Activated gamma-delta T cell treated with anti-CD3 and anti-CD28 coated beads, Interleukin-2, amount 50 U/mL, for 16 hours (primary cell): ENCODE results near the gene CYB561D2.

Source experiments
- DNase-seq: peaks from one replicate; pipeline ENCODE4 v3.0.0-alpha.2; 2020; ENCODE audit warnings: low read depth

The CYB561D2 gene

GRCh38 chr3:50323614-50324199, 27.0 kb upstream of the CYB561D2 start:
- DNase-seq = no peak

GRCh38 chr3:50324351-50325112, 26.1 kb upstream of the CYB561D2 start:
- DNase-seq = peak; percentile 37

DNA sequence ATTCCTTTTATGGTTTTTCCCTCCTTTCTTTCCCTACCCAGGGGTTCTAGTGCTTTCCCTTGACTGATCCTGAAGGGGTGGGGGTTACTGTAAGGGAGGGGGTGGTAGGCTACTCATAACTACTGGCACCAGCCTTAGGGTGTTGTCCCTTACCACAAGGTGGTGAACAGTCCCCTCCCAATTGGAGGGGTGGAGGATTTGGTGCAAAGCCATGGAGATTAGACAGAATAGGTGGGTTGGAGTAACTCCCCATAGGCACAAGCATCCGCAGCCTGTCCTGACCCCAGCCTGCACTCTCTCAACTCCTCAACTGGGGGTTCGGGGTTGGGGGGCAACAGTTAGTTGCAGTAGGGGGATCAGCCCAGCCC, 25.6 kb upstream of the CYB561D2 start:
- no peak for DNase-seq

GRCh38 chr3:50325497-50326181, 25.0 kb upstream of the CYB561D2 start:
- no peak for DNase-seq

- no peak for DNase-seq
Observed at GRCh38 chr3:50326182-50326541, 24.5 kb upstream of the CYB561D2 start.

DNA sequence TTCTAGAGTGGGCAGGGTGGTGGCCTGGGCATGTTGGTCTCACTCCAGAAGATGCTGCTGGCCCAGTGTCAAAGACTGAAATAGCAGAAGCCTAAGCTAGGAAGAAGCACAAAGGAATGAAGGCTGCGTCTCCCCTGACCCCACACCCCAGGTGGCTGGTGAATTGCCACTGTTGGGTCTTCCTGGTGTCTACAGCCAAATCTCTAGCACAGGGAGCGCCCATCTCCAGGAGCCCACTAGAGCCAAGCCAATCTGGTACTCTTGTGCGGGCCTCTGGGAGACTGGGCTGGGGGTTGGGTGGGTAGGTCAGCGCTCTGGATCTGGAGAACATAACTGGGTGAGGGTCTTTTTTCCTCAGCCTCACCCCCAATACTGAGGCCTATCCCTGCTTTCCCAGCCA, 23.5 kb upstream of the CYB561D2 start:
- no peak for DNase-seq

GRCh38 chr3:50327943-50328691, 22.5 kb upstream of the CYB561D2 start, which contains the start of gene TUSC2:
Gene TUSC2, minus strand, starts transcription at chr3:50328223. Its CDS starts 124 bp downstream, at chr3:50328099.
- peak; percentile 90 for DNase-seq

DNA sequence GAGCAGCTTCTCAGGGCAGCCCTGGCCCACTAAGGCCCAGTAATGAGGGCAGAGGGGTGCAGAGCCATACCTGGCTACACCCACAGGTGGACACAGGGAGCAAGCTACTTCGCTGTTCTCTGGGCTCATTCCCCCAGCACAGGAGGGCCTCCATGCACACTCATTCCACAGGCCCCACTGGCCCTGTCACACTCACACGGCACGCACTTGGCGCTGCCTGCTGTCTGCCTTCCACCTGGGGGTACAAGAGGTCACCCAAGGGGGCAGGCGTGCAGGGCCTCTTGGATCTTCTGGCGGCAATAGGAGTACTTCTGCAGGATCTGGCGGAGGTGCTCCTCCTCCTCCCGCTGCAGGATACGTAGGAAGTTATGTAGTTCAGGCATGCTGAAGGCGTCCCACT, 20.3 kb upstream of the CYB561D2 start:
- DNase-seq = no peak

DNA sequence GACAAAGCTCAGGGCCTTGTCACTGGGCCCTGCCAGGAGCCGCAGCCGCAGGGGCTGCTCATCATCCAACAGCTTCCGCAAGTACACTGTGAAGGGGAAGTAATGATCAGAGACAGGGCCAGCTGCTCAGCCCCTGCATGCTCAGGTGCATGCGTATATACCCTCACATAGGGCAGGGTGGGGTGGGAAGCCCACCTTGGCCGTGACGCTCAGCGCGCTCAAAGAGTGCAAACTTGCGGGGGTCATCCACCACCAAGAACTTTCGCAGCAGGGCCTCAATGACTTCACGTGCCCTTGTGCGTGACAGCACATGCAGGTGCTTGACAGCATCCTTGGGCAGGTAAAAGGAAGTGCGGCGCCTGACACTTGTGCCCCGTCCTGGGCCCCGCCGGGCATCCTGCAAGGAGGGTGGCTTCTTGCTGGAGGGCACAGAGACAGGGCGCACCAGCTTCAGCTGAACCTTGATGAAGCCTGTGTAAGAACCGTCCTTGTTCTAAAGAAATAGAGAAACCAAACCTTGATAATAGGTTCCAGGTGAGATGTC, 19.2 kb upstream of the CYB561D2 start:
- no peak for DNase-seq

- DNase-seq = no peak
Observed at GRCh38 chr3:50333744-50334328, 16.8 kb upstream of the CYB561D2 start.

GRCh38 chr3:50334339-50335075, 16.2 kb upstream of the CYB561D2 start:
- DNase-seq = no peak

DNA sequence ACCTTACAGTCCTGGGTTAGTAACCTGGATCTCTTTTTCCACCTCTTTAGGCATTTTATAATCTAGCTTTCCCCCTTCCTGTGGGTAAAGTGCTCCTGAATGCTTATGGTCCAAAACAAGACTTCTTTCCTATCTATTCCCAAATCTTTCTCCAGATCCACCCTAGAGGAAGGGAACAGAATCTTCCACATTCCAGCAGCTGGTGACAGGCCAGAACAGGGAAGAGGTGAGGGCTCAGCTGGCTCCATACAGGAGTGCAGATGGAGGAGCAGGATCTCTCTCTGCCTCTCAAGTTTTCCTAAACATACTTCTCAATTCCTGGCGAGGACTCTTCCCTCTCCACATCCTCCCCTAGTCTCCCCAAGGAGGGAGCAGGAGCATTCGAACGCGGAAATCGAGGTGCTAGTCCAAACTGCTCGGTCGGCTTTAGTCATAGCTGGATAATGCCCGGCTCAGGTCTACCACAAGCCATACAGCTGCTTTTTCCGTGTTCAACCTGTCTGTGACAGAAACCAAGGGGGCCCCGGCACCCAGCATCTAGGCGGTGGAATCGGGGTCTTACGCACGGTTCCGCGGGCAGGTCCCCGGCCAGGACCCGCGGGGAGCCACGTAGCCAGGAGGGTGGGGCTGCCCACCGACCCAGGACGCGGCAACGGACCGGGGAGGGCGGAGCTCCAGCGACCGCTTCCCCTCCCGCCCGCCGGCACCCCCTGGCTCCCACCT, 14.0 kb upstream of the CYB561D2 start:
- no peak for DNase-seq

- peak; percentile 92 for DNase-seq
Observed at GRCh38 chr3:50337175-50337861, 13.3 kb upstream of the CYB561D2 start.

DNA sequence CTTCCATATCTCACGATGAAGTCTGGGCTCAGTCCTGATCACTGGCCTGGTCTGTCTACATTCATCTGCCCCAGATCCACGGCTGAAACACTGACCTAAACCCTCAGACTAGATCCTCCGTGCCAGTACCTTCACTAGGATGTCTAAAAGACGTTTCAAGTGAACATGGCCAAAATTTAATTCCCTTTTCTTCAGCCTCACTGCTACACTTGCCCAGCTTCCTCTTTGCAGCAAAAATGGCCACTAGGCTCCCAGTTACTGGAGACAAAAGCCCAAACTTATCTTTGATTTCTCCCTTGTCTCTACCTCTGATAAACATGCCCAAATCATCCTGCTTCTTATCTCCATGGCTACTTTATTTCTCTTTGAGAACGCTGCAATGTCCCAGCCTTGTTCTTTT, 11.7 kb upstream of the CYB561D2 start:
- DNase-seq = no peak

- DNase-seq = no peak
Observed at GRCh38 chr3:50339485-50340146, 11.0 kb upstream of the CYB561D2 start.

DNA sequence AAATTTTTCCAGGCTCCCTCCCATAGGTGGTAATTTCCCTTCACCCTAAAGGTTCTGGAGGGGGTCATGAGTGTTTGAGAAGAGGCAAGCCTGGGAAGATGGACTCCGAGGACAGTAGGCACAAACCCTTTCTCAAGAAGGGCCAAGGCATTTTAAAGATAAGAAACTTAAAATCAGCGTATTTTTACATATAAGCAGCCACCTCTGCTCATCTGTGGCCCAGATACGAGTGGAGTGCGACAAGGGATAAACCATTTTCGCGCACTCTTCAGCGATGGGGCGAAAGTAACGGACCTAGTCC, 10.6 kb upstream of the CYB561D2 start:
- DNase-seq = no peak

GRCh38 chr3:50340448-50341329, 10.0 kb upstream of the CYB561D2 start, which contains the start of gene RASSF1:
Gene RASSF1, minus strand, starts transcription at chr3:50340836. Its CDS starts 31 bp downstream, at chr3:50340805.
- DNase-seq = peak; percentile 45

GRCh38 chr3:50341537-50341936, 9.1 kb upstream of the CYB561D2 start:
- DNase-seq = no peak
